ENCODE data around the gene SIAH3.

Gene SIAH3

DNA sequence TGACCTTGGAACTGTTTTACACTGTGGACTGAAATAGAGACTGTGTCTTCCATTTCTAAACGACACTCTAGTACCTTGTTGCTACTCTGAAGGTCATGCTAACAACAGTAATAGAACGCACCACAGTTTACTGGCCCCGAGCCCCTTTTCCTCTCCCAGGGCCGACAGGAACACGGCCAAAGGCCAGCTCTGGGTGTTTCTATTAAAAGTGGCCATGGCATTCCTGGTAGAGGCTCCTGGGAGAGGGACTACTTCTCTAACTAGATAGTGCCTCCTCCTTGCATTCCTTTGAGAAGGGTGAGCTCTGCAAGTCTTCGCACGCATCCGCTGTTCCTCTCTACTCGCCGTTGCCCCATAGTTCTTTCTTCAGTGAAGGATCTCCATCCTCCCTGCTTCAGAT, 18.7 kb upstream of the SIAH3 start:
- TF ChIP-seq, protein P1, sequence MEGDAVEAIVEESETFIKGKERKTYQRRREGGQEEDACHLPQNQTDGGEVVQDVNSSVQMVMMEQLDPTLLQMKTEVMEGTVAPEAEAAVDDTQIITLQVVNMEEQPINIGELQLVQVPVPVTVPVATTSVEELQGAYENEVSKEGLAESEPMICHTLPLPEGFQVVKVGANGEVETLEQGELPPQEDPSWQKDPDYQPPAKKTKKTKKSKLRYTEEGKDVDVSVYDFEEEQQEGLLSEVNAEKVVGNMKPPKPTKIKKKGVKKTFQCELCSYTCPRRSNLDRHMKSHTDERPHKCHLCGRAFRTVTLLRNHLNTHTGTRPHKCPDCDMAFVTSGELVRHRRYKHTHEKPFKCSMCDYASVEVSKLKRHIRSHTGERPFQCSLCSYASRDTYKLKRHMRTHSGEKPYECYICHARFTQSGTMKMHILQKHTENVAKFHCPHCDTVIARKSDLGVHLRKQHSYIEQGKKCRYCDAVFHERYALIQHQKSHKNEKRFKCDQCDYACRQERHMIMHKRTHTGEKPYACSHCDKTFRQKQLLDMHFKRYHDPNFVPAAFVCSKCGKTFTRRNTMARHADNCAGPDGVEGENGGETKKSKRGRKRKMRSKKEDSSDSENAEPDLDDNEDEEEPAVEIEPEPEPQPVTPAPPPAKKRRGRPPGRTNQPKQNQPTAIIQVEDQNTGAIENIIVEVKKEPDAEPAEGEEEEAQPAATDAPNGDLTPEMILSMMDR (IDR thresholded peaks at IDR 0.05; ENCODE audit: low read depth, low read length, missing control alignments): no peak
- in situ Hi-C loops (cut with HindIII; ENCODE audit: low sequenced_read_pairs): no loop called here
- H3K4me3 ChIP-seq (ENCODE audit: low read depth, low read length): no peak overlapping the region
- DNase-seq (ENCODE audit: low read depth): no peak

DNA sequence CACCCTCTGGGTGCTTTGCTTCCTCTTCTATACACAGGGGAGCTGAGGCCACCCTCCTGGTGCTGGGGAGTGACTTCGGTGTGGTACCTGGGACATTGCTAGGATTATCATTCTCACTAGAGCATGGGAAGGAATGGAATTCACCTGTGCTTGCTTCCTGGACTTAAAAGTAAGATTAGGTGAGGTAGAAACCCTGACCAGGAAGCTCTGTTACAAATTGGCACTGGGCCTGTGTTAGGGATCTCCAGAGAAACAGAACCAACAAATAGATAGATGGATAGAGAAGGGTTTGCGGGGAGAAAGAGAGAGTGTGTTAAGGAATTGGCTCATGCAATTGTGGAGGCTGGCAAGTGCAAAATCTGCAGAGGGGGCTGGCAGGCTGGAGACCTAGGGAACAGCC, 13.9 kb upstream of the SIAH3 start:
- in situ Hi-C loops (cut with HindIII; ENCODE audit: low sequenced_read_pairs): no loop called here

DNA sequence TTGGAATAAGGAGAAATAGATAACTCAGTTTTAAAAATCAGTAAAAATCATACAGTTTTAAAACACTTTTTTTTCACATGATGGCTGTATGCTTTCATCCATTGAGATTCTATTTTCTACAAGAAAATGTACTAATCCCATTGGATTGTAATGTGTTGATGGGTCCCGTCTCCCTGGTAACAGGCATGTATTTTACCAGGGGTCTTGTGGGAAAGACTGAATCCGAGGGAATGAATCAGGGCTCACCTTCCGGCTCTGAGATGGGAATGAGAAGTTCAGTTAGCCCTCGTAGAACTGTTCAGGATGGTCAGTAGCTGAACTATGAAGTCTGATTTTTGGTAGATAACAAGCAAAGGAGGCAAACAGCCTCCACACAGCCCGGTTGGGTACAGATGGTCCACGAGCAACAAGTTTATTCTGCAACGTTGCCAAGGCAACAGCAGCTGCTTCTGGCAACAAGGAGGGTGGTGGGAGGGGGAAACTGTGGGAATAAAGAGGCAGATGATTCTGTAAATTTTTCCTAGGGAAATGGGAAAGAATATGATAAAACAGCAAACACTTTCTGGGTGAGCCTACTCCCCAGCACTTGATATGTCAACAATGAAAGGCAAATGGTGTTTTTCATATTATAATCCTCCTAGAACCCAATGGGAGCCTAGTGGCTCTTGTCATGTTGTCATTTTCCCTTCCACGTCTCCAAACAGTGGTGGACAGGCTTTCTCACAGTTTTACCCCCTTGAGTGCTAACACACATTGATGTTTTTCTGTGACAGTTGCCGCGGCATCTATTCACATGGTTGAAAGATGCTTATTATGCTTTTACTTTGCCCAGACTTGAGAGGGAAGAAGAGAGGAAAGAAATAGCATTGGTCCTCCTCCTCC, 12.4 kb upstream of the SIAH3 start:
- TF ChIP-seq, protein P1 (IDR thresholded peaks at IDR 0.05; ENCODE audit: low read depth, low read length, missing control alignments): no peak
- DNase-seq (ENCODE audit: low read depth): no peak
- no peak overlapping the region for H3K4me3 ChIP-seq (ENCODE audit: low read depth, low read length)
- in situ Hi-C loops (cut with HindIII; ENCODE audit: low sequenced_read_pairs): no loop called here

More for the DNA sequence above, 13.9 kb upstream of the SIAH3 start:
- no peak for DNase-seq (ENCODE audit: low read depth)
- H3K4me3 ChIP-seq (ENCODE audit: low read depth, low read length): no peak overlapping the region
- TF ChIP-seq, protein P1 (IDR thresholded peaks at IDR 0.05; ENCODE audit: low read depth, low read length, missing control alignments): no peak

DNA sequence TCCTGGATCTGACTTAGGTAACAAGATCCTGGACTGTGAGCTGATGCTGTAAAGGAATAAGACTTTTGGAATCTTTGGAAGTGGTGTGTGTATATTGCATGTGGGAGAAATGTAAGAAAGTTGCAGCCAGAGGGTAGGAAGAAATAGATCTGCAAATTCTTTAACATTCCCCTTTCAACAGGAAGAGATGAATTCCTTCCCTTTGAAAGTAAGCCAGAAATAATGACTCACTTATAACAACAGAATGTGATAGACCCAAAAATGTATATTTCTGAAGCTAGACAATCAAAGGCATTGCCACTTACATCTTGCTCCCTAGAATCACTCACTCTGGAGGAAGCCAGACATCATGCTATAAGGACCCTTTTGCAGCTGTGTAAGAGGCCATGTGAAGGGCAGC, 9.8 kb upstream of the SIAH3 start:
- TF ChIP-seq, protein P1 (IDR thresholded peaks at IDR 0.05; ENCODE audit: low read depth, low read length, missing control alignments): no peak
- in situ Hi-C loops (cut with HindIII; ENCODE audit: low sequenced_read_pairs): no loop called here
- no peak overlapping the region for H3K4me3 ChIP-seq (ENCODE audit: low read depth, low read length)
- DNase-seq (ENCODE audit: low read depth): no peak

DNA sequence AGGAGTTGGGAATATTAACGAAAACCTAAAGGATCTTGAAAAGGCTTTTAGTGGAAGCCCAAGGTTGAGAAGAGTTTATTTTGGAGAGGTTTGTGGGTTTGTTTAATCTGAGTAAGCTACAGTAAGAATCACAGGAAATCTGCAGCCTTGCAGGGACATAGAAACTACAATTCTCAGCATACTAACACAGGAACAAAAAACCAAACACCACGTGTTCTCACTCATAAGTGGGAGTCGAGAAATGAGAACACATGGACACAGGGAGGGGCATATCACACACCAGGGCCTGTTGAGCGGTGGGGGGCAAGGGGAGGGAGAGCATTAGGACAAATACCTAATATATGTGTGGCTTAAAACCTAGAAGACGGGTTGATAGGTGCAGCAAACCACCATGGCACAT, 8.7 kb upstream of the SIAH3 start:
- in situ Hi-C loops (cut with HindIII; ENCODE audit: low sequenced_read_pairs): no loop called here
- no peak for DNase-seq (ENCODE audit: low read depth)
- TF ChIP-seq, protein P1 (IDR thresholded peaks at IDR 0.05; ENCODE audit: low read depth, low read length, missing control alignments): no peak
- H3K4me3 ChIP-seq (ENCODE audit: low read depth, low read length): no peak overlapping the region

DNA sequence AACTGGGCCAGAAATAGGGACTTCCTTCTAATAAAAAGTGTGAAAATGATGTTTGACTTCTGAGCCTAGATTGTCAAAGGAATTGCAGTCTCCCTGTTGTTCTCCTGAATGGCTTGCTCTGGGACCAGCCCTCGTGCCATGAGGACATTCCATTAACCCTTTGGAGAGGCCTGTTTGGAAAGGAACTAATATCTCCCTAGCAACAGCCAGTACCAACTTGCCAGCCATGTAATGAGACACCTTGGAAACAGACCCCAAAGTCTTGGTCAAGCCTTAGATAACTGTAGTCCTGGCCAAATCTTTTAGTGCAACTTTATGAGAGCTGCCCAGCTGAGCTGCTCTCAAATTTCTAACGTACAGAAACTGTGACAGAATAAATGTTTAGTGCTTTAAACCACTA, 8.2 kb upstream of the SIAH3 start:
- in situ Hi-C loops (cut with HindIII; ENCODE audit: low sequenced_read_pairs): no loop called here
- TF ChIP-seq, protein P1 (IDR thresholded peaks at IDR 0.05; ENCODE audit: low read depth, low read length, missing control alignments): no peak
- H3K4me3 ChIP-seq (ENCODE audit: low read depth, low read length): no peak overlapping the region
- no peak for DNase-seq (ENCODE audit: low read depth)

All from astrocyte of the cerebellum (primary cell).